ENCODE results near the gene RBM24. TPM values are rescaled to one million over a fixed set of nuclear protein-coding genes. Genes with fewer than 3 reads are reported as not detected.

RBM24 gene
- 1.8 and 3.1 TPM in 2 replicates for total RNA-seq

GRCh38 chr6:17281100-17281496 lies at the start of gene RBM24:
Gene RBM24, plus strand, starts transcription at chr6:17281361. Its CDS starts 221 bp downstream, at chr6:17281582.

Other genes with a start within 250 kb of the RBM24 start
- gene STMND1, start 179.3 kb upstream of the RBM24 start, total RNA-seq = 0.17 TPM in 1 of 2 replicates, not detected in the other
- gene CAP2, start 112.2 kb downstream of the RBM24 start, total RNA-seq = 2.7 and 2.9 TPM in 2 replicates

All from bronchus fibroblast of lung (primary cell).